ENCODE measurements around the gene FOXC1. TPM values are rescaled to one million over a fixed set of nuclear protein-coding genes. Genes with fewer than 3 reads are reported as not detected.

FOXC1 gene
- total RNA-seq = 29.8 and 36.5 TPM in 2 replicates

GRCh38 chr6:1609648-1610496 is at the start of gene FOXC1:
Gene FOXC1, plus strand, starts transcription at chr6:1609915. Its CDS starts 531 bp downstream, at chr6:1610446.

Other genes with a start within 250 kb of the FOXC1 start
- gene FOXF2, start 220.3 kb upstream of the FOXC1 start, total RNA-seq = 0.26 and 0.31 TPM in 2 replicates

All from aortic smooth muscle cell (primary cell).